Measurements from ENCODE around the gene PPFIA4.

Gene PPFIA4

DNA sequence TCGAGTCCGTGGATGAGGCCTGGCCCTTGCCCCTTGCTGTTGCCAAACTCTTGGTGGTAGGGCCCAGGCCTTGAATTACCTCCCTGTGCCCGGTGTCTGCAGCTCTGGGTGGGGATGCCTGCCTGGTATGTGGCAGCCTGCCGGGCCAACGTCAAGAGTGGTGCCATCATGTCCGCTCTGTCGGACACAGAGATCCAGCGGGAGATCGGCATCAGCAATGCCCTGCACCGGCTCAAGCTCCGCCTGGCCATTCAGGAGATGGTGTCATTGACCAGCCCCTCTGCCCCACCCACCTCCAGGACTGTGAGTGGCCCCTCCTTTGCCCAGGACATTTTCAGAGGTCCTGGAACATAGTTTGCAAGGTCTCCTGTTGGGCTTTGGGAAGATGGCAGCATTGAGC lies 33.8 kb downstream of the PPFIA4 start:
- DNase-seq, result no peak

GRCh38 chr1:203063287-203063686 lies 37.0 kb downstream of the PPFIA4 start:
- peak in 1 of 4 experiments; percentile 29 for DNase-seq

- DNase-seq, result no peak
These were observed 38.9 kb downstream of the PPFIA4 start for GRCh38 chr1:203065191-203065590.

DNA sequence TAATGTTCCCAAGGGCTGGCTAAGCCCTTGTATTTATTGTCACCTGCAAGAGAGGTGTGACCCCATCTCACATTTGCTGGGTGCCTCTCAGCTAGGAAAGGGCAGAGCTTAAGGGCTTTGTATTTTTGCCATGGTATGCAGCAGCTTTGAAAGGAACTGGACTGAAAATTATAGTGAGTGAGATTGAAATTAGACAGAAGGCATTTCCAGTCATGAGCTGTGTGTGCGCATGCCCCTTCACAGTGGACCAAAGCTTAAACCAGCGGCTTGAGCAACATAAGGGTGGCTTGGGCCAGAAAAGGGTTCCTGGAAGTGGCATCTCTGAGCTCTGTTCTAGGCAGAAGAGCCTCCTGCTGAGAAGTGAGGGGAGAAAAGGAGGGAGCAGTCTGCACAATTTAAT lies 39.7 kb downstream of the PPFIA4 start:
- DNase-seq, result no peak

DNA sequence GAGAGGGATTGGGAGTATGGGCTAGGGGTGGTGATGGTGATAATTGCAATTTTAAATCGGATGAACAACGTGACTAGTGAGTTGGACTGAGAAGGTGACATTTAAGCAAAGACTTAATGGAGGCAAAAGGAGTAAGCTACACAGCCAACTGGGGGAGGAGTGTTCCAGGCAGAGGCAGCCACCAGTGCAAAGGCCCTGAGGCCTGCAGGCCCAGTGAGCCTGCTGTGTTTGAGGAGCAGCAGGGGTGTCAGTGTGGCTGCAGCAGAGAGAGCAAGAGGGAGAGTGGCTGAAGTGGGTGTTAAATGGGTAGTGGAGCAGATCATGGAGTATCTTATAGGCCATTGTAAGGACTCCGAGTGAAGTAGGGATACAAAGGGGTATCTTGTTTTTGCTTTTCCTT lies 40.7 kb downstream of the PPFIA4 start:
- no peak for DNase-seq

DNA sequence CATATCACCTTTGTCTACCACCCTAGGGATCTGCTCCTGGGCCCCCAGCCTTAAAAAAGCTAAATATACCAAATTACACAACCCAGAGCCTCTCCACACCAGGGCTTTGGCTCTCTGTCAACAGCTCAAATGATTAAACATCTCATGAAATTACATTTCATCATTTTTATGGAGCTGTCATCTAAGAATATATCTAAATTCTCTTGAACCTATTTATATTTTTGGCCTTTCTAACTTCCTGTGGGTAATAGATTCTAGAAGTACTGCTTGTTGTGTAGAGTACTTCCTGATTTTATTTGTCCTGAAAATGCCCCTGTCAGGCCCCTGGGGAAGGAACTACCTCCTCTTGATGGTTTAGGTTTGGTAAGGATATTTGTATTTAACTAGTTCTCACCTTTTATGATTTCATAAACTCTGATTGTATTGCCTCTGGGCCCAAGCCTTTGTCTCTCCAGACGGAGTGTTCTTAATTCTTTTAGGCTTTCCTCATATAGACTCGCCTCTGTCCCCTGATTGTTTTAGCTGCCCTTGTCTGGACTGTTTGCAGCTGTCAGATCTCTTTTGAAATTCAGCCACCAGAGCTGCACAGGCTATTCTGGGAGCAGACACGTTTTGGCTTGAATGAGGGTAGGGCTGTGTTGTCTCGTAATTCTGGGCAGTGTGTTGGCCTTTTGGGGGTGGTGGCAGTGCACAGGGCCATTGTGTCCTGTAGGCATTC lies 42.9 kb downstream of the PPFIA4 start:
- DNase-seq, result peak; percentile 47 to 79 (median 66)

DNA sequence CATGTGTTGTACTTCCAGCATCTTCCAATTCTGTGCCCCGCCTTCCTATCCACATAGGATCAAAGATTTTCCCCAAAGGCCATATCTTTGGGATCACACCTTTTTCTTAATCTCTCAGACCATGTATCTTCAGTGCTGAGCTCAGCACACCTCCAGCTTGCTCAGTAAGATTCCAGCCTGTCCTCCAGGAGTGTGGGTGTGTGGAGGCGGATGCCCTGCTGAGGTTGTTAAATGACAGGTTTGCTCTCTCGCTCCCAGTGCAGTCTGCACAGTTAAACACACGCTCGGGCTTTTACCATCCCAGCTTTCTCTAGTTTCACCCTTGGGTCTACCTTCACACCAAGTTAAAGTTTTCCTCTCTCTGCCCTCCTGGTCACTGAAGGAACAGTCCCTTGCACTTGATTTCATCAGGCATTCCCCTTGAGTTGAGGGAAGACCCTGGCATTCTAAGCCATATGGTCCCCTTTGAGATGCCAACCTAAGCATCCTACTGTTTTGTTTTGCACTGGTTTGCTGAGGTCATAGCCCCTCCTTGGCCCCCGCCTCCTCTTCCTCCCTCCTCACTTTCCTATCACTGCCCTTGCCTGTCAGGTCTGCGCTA lies 45.8 kb downstream of the PPFIA4 start:
- no peak for DNase-seq

GRCh38 chr1:203072911-203073310 lies 46.6 kb downstream of the PPFIA4 start:
- no peak for DNase-seq

DNA sequence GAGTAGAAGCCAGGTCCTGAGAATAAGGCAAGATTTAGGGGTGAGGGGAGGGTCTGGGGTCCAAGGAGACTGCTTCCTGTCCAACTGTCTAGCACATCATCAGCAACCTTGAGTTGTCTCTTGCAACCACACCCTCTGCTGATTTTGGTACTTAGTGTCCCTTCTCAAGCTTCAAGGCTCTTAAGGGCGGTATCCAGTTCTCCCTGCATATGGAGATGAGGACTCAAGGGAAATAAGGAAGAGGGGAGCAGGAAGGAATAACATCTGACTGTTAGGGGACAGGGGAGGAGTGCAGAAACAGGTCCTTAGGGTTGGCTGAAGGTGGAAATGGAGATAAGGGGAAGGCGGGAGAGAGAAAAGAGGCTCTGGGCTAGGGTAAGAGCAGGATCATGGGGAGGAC lies 47.2 kb downstream of the PPFIA4 start:
- DNase-seq, result no peak

DNA sequence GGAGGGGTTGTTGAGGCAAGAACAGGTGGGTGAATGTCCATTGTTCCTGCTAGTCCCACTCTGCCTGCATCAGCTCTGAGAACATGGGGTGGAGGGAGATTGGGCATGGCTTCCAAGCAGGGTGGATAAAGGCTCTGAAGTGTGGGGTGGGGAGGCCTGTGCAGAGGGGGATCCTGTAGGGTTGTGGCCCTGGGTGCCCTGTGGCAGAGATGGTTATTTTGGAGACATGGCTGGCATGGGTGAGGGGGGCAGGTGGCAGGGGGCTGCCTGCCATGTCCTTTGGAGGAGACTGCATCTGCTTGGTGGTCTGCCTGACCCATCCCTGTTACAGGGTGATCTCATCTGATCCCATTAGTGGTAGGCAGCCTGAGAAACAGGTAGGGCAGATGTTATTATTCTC lies 48.3 kb downstream of the PPFIA4 start:
- DNase-seq, result no peak

GRCh38 chr1:203075236-203076030 lies 49.1 kb downstream of the PPFIA4 start:
- DNase-seq, result peak in 3 of 4 experiments; percentile 42 to 48 (median 43)

GRCh38 chr1:203076031-203076511 lies 49.8 kb downstream of the PPFIA4 start:
- peak; percentile 47 to 76 (median 71) for DNase-seq

GRCh38 chr1:203077367-203077766 lies 51.1 kb downstream of the PPFIA4 start:
- no peak for DNase-seq

DNA sequence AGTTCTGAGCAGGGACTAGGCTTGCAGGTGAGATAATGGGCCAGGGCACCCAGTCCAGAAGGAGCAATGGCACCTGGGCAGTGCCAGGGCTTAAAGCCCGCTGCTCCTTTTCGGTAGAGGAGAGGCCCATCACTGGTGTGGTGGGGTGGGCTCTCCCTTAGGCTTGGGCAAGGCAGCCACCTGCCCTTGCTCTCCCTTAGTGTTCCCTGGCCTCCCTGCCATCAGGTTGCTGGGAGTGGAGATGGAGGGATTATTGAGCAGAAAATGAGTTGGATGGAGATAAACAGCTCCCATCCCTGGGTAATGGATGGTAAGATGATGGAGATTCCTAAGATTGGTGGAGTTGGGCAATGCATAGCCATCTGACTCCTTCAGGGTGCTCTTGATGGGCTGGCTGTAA lies 51.7 kb downstream of the PPFIA4 start:
- DNase-seq, result no peak

GRCh38 chr1:203078478-203078877 lies 52.2 kb downstream of the PPFIA4 start:
- no peak for DNase-seq

GRCh38 chr1:203080456-203080855 lies 54.2 kb downstream of the PPFIA4 start:
- DNase-seq, result no peak

DNA sequence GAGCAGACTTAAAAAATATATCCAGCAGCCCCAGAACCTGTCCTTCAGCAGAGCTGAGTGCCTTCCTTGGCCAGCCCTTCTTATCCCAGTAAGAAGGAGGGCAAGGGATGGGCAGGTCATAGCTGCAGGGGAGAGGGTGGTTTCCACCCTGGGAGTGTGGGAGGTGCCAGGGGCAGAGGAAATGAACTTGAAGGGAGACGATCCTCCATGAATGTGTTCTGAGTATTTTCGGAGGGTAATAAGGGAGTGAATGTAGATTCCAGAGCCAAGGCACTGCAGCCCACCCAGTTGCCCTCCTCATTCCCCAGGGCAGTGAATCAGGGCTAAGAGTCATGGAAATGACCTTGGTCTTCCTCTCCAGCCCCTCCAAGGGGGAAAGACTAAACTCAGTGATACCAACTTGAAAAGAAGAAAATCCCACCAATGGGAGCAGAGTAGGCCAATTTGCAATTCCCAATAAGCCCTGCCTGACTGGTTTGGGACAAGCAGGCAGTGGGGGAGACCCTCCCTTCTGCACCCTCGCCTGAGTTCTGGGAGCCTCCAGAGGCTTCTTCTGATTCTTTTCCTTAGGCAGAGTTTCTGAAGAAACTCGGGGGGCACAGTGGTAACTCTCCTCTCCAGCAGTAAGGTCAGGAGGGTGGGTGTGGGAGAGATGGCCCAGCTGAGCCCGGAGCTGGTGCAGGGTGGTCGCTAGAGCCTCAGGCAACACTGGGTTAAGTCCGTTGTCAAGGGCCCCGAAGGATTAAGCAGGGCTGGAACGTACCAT lies 55.4 kb downstream of the PPFIA4 start:
- no peak for DNase-seq

- no peak for DNase-seq
These were observed 55.9 kb downstream of the PPFIA4 start for GRCh38 chr1:203082231-203082505.

DNA sequence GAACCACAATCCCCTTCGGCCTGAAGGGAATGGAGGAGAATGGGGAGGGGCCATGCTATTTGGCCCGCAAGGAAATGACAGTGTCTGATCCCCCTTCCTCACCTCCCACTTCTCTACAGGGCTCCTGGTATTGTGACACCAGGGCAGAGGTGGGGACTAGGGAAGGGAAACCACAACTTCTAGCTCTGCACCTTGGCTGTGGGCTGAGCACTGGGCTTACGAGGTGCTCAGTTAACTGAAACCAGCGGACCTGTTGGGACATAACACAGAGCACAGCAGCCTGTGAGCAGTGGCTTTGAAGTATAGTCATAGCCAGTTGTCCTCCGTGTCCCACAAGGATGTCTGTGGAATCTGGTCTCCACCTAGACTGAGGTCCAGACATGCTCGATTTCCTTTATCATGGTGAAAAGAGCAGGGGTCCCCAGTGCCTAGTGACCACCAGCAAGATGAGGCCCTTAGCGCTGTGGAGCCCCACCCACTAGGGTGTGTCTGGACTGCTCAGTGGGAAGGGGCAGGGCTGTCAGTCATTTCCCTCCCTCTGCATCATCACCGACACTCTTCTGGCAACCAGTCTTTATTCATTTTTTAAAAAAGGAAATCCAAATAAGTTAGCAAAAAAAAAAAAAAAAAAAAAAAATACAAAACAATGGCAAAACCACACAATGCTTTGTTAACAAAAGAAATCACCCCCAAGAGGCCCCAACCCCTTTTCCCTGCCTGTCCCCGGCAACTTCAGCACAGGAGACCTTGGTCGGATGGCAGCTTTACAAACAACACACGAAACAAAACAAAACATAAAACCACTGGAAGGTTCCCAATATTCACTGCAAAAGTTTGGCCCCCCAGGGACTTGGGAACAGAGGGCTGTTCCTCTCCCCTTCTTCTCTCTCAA lies 56.5 kb downstream of the PPFIA4 start:
- DNase-seq, result no peak

GRCh38 chr1:203083463-203083921 lies 57.2 kb downstream of the PPFIA4 start:
- DNase-seq, result no peak

GRCh38 chr1:203084588-203085527 lies 58.6 kb downstream of the PPFIA4 start:
- DNase-seq, result peak in 3 of 4 experiments; percentile 23 to 50 (median 30)

Measured in suppressor macrophage (primary cell).